Subcutaneous adipose tissue (tissue), 4 donors: ENCODE measurements around the gene PPP1R10. TPM values are rescaled to one million over a fixed set of nuclear protein-coding genes. Genes with fewer than 3 reads are reported as not detected.

Source experiments
- CTCF ChIP-seq: fragments of 450-650 bp; IDR thresholded peaks from one replicate; pipeline ENCODE4 v1.5.1; 2016; ENCODE audit warnings: low read depth, mild to moderate bottlenecking, control low read depth, antibody characterized with exemption, moderate library complexity
- total RNA-seq, 4 donors: library from RNA; depleted of rRNA; stranded (reverse); fragments of >200 nt; gene quantifications; one replicate each; pipeline ENCODE4 v1.1.0, GENCODE V29; 2016

Gene PPP1R10
- total RNA-seq, 4 donors from 2014 or later = 19.0 to 29.7 (median 27.6) TPM

DNA sequence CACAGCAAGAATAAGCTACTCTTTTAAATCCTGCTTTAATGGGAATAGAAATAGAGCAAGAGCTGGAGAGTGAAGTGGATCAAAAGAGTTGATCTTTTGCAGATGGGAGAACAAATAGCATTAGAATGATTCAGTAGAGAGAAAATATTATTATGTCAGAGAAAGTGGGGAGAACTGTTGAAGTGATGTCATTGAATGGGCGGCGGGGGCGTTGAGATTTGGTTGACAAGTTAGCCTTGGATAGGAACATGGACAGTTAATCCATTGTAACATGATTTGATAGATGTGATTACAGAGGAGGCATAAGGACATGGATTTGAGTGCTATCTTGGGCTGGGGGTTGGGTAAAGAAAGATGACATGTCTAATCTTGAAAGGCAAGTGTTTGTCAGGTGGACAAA, 18.8 kb upstream of the PPP1R10 start:
- TF ChIP-seq CTCF = no peak

GRCh38 chr6:30626484-30627366, 9.7 kb upstream of the PPP1R10 start, which contains the start of gene ATAT1:
TSS of gene ATAT1 (plus strand) at chr6:30626874.
- no peak for TF ChIP-seq CTCF

DNA sequence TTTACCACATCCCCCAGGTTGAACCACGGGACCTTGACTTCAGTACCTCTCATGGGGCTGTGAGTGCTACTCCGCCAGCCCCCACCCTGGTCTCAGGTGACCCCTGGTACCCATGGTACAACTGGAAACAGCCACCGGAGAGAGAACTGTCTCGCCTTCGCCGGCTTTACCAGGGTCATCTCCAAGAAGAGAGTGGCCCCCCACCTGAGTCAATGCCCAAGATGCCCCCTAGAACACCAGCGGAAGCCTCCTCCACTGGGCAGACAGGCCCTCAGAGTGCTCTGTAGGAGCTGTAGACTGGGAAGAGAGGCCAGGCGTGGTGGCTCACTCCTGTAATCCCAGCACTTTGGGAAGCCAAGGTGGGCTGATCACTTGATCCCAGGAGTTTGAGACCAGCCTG, 8.5 kb upstream of the PPP1R10 start:
- no peak for TF ChIP-seq CTCF

DNA sequence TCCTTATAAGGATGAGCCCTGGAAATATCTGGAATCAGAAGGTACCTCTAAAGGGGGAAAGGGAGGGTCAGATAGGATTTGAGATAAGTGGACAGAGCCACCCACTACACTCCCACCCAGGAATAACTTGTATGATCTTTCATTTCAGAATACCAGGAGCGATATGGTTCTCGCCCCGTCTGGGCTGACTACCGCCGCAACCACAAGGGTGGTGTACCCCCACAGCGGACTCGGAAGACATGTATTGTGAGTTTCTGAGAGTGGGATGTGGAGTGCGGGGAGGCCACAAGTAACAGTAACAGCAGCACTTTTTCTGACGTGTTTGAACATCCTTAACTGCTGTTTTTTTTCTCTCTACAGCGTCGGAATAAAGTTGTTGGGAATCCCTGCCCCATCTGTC, 2.5 kb upstream of the PPP1R10 start:
- TF ChIP-seq CTCF = no peak

DNA sequence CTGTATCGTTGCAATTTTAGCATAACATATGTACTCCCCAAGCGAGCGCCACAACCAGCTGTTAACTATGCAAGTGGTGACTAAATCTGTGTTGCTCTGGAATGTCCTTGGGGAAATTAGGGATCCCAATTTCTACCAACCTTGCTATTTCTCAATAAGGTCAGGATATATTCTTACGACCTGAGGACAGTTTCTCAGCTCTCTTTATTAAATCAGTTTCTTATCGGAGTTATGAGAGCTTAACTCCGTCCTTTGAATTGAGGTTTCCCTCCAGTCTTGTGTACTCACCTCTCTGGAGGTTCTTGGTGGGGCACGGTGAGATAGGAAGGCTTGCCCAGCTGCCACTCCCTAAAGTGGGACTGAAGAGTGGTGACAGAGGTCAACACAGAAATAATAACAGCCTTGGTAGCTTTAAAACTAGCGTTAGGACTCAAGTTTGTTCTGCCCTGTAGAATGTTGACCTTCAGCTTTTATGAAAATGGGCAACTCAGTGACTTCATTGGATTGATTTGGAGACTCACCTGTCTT, 1.3 kb upstream of the PPP1R10 start:
- no peak for TF ChIP-seq CTCF

- TF ChIP-seq CTCF = no peak
Measured at GRCh38 chr6:30617565-30618269, 674 bp upstream of the PPP1R10 start, which contains the start of gene MRPS18B. TSS of gene MRPS18B (plus strand) at chr6:30617840. CDS start at chr6:30617866, 26 bp downstream.
